ENCODE results near the gene PHLDA1. TPM values are rescaled to one million over a fixed set of nuclear protein-coding genes. Genes with fewer than 3 reads are reported as not detected.

Gene PHLDA1
- total and polyA plus RNA-seq, 9 of the 15 experiments (the other 6 are each of a cell fraction or from before 2014, with no cell fraction given) = 0.15 to 2.9 (median 0.54) TPM

DNA sequence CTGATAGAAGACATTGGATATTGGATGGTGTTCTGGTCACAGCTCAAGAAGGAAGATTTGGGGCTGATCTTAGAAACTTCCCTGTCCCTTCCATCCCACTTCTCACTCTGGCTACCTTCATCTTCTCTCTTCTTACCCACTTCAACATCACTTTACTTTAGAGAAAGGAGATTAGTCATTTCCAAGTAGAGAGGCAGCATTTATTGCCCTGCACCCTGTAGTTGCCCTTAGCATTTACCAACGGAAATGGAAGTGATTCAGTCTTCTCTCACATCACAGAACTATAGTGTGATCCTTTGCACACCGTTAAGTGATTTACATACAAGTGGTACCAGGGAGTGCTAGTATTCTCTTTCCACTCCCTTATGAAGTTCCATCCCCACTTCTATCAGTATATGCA is 52.4 kb downstream of the PHLDA1 start (continued):
- TF ChIP-seq, protein P1, sequence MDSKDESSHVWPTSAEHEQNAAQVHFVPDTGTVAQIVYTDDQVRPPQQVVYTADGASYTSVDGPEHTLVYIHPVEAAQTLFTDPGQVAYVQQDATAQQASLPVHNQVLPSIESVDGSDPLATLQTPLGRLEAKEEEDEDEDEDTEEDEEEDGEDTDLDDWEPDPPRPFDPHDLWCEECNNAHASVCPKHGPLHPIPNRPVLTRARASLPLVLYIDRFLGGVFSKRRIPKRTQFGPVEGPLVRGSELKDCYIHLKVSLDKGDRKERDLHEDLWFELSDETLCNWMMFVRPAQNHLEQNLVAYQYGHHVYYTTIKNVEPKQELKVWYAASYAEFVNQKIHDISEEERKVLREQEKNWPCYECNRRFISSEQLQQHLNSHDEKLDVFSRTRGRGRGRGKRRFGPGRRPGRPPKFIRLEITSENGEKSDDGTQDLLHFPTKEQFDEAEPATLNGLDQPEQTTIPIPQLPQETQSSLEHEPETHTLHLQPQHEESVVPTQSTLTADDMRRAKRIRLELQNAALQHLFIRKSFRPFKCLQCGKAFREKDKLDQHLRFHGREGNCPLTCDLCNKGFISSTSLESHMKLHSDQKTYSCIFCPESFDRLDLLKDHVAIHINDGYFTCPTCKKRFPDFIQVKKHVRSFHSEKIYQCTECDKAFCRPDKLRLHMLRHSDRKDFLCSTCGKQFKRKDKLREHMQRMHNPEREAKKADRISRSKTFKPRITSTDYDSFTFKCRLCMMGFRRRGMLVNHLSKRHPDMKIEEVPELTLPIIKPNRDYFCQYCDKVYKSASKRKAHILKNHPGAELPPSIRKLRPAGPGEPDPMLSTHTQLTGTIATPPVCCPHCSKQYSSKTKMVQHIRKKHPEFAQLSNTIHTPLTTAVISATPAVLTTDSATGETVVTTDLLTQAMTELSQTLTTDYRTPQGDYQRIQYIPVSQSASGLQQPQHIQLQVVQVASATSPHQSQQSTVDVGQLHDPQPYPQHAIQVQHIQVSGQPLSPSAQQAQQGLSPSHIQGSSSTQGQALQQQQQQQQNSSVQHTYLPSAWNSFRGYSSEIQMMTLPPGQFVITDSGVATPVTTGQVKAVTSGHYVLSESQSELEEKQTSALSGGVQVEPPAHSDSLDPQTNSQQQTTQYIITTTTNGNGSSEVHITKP (IDR thresholded peaks at IDR 0.05; ENCODE audit: partially characterized antibody) = no peak
- TF ChIP-seq DMBX1 (CRISPR knock-in tag; IDR thresholded peaks at IDR 0.05; ENCODE audit: borderline replicate concordance) (no peak), KDM1A (IDR thresholded peaks at IDR 0.05) (no peak), CHD2 (IDR thresholded peaks at IDR 0.05; ENCODE audit: low read depth, low read length) (no peak)

DNA sequence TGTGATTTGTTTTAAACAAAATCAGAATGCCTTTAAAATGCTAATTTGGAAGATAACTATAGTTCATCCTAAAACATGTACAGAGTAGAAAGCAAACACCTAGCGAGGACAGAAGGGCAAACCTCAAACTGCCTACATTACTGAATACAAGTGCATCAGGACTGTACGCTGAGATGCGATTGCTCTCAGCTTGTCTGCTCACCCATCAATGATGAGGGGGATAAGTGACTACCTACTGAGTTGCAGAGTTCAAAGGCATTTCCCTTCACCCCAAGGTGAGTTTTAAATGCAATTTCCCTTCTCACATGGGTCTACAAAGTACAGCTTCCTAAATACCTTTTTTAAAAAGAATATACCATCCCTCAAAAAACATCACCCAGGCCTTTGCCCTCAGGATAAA is 52.9 kb downstream of the PHLDA1 start:
- ATAC-seq (no peak), DNase-seq (ENCODE audit: extremely low read depth in 1 of 4, low spot score in 3 of 4) (no peak), FAIRE-seq (no peak)
- TF ChIP-seq WHSC1 (IDR thresholded peaks at IDR 0.05; ENCODE audit: low read length) (no peak), ZBTB17 (CRISPR knock-in tag; IDR thresholded peaks at IDR 0.05) (no peak), E2F1 (CRISPR knock-in tag; IDR thresholded peaks at IDR 0.05) (no peak), PHB2 (IDR thresholded peaks at IDR 0.05; ENCODE audit: low read depth) (no peak), MAFG (tag; conservative IDR thresholded peaks at IDR 0.05) (no peak)
- H3K36me3 ChIP-seq (ENCODE audit: control insufficient read depth, insufficient read depth, low read length) = no peaks in the 10 kb centered on the region
- H3K9me3 ChIP-seq (replicated peaks; ENCODE audit: control insufficient read depth, insufficient read depth, low read depth, low read length) = no peaks in the 10 kb centered on the region
- in situ Hi-C loops (cut with MboI) = no loop called here
- CTCF ChIA-PET (ENCODE audit: low intra/inter-chr PET ratio) = no interaction called here
- intact Hi-C loops (cut with micrococcal nuclease) = no loop called here
- H2AFZ ChIP-seq (ENCODE audit: low read depth, low read length) = 0 out of 2 replicates have a peak overlapping the region, but pooled peaks have one; percentile 1
- H3K4me1 ChIP-seq (replicated peaks in 1 of 2; ENCODE audit: control insufficient read depth in 2 of 2, insufficient read depth in 2 of 2, low read length in 2 of 2) = peaks cover 0 to 15% of the 10 kb centered on the region in 2 experiments; a peak in 3 of 5 replicates
- no peaks in the 10 kb centered on the region for H3K9me1 ChIP-seq (ENCODE audit: control insufficient read depth, insufficient read depth, low read length)
- no TSS peak for BruUV-seq (replicated peaks)
- H3K27ac ChIP-seq (ENCODE audit: extremely low read depth, low read depth, low read length) = no peak overlapping the region
- POLR2A ChIA-PET = interaction anchor here (1.1 kb wide), 1 partner anchor 59 kb away, joined by 3 read pairs; no protein-coding TSS in a partner anchor
- no peak overlapping the region for H3K4me3 ChIP-seq
- H3K79me2 ChIP-seq (ENCODE audit: control insufficient read depth, insufficient read depth, low read length) = no peaks in the 10 kb centered on the region
- no peak overlapping the region for H3K4me2 ChIP-seq (ENCODE audit: insufficient read depth, low read length)
- H3K27me3 ChIP-seq (ENCODE audit: control insufficient read depth in 2 of 2, insufficient read depth in 2 of 2, low read length in 2 of 2) = peaks cover 0 to 4% of the 10 kb centered on the region in 2 experiments; a peak in 1 of 5 replicates
- H4K20me1 ChIP-seq (replicated peaks; ENCODE audit: control insufficient read depth, insufficient read depth, low read length) = no peaks in the 10 kb centered on the region
- WGBS (ENCODE audit: insufficient coverage, low coverage, missing lambda C conversion rate) = 52% methylated on average over 3 of the region's 3 CpGs
- H3K9ac ChIP-seq (ENCODE audit: insufficient read depth in 1 of 2, low read depth in 2 of 2, low read length in 2 of 2) = no peak overlapping the region

Data from K562 (cell line).